ENCODE data around the gene LIMS1. TPM values are rescaled to one million over a fixed set of nuclear protein-coding genes. Genes with fewer than 3 reads are reported as not detected.

Gene LIMS1
- total and polyA plus RNA-seq, 8 donors, result 11.9 to 136 (median 34.2) TPM

GRCh38 chr2:108573061-108573460, 38.8 kb downstream of the LIMS1 start:
- Histone ChIP-seq H3K36me3 (no peaks in the 10 kb centered on the region), H3K4me3 (no peak overlapping the region), H3K4me1 (peaks cover 34 to 93% (median 61%) of the 10 kb centered on the region in 4 donors), H3K27me3 (no peaks in the 10 kb centered on the region), H3K9me3 (no peaks in the 10 kb centered on the region), H3K27ac (peak overlapping the region in 3 of 5 donors; percentile 48 to 61 (median 56))
- DNase-seq, result no peak
- TF ChIP-seq POLR2AphosphoS5 (IDR thresholded peaks at IDR 0.05) (no peak), POLR2A (IDR thresholded peaks at IDR 0.05) (no peak), CTCF (IDR thresholded peaks at IDR 0.05) (no peak), EP300 (IDR thresholded peaks at IDR 0.05) (no peak)
- intact Hi-C loops (cut with DNase I; ENCODE audit: low total_unique reads), result no loop called here
- WGBS, 5 donors, result 49 to 61% (median 56%) methylated on average over 3 of the region's 3 CpGs

GRCh38 chr2:108574332-108574731, 40.1 kb downstream of the LIMS1 start:
- no peaks in the 10 kb centered on the region for H3K36me3 ChIP-seq
- no peak overlapping the region for H3K4me3 ChIP-seq
- 41 to 75% (median 48%) methylated on average over 2 of the region's 2 CpGs for WGBS, 5 donors
- no peak overlapping the region for H3K27ac ChIP-seq
- H3K4me1 ChIP-seq, result peaks cover 36 to 95% (median 67%) of the 10 kb centered on the region in 4 donors
- no peaks in the 10 kb centered on the region for H3K9me3 ChIP-seq
- DNase-seq, result no peak
- no peak for TF ChIP-seq CTCF (IDR thresholded peaks at IDR 0.05)
- TF ChIP-seq POLR2A (IDR thresholded peaks at IDR 0.05), result no peak
- TF ChIP-seq EP300 (IDR thresholded peaks at IDR 0.05), result no peak
- TF ChIP-seq POLR2AphosphoS5 (IDR thresholded peaks at IDR 0.05), result no peak
- intact Hi-C loops (cut with DNase I; ENCODE audit: low total_unique reads), result no loop called here
- H3K27me3 ChIP-seq, result no peaks in the 10 kb centered on the region

- DNase-seq, result no peak
- Histone ChIP-seq H3K9me3 (no peaks in the 10 kb centered on the region), H3K4me1 (peaks cover 42 to 99% (median 72%) of the 10 kb centered on the region in 4 donors), H3K27me3 (no peaks in the 10 kb centered on the region), H3K36me3 (no peaks in the 10 kb centered on the region), H3K4me3 (no peak overlapping the region), H3K27ac (peak overlapping the region in 4 of 5 donors; percentile 38 to 50 (median 47))
- no peak for TF ChIP-seq POLR2A (IDR thresholded peaks at IDR 0.05)
- peak in 1 of 3 donors; percentile 27 for TF ChIP-seq POLR2AphosphoS5 (IDR thresholded peaks at IDR 0.05)
- no peak for TF ChIP-seq CTCF (IDR thresholded peaks at IDR 0.05)
- TF ChIP-seq EP300 (IDR thresholded peaks at IDR 0.05), result no peak
- intact Hi-C loops (cut with DNase I; ENCODE audit: low total_unique reads), result no loop called here
- WGBS, 5 donors, result 22 to 38% (median 24%) methylated on average over 7 of the region's 7 CpGs
These were observed 41.1 kb downstream of the LIMS1 start for GRCh38 chr2:108575132-108575966.

- Histone ChIP-seq H3K36me3 (no peaks in the 10 kb centered on the region), H3K27ac (peak overlapping the region in 4 of 5 donors; percentile 38 to 52 (median 44)), H3K27me3 (no peaks in the 10 kb centered on the region), H3K4me1 (peaks cover 32 to 90% (median 70%) of the 10 kb centered on the region in 4 donors), H3K4me3 (no peak overlapping the region), H3K9me3 (no peaks in the 10 kb centered on the region)
- TF ChIP-seq EP300 (IDR thresholded peaks at IDR 0.05) (no peak), POLR2A (IDR thresholded peaks at IDR 0.05) (no peak), POLR2AphosphoS5 (IDR thresholded peaks at IDR 0.05) (no peak), CTCF (IDR thresholded peaks at IDR 0.05) (no peak)
- intact Hi-C loops (cut with DNase I; ENCODE audit: low total_unique reads), result no loop called here
- WGBS, 5 donors, result 65 to 83% (median 69%) methylated on average over 9 of the region's 9 CpGs
- DNase-seq, result no peak
These were observed 42.8 kb downstream of the LIMS1 start for GRCh38 chr2:108577099-108577498.

Data from stomach (tissue), 9 donors.